Stimulated activated naive B cell treated with anti-CD40 and anti-IgM and Interleukin-4, amounts not matched to agents 10 μg/mL and 1 μg/mL and 100 μg/mL, for 72 hours (primary cell): Measurements from ENCODE around the gene SUGCT.

Source experiments
- ATAC-seq, 2 donors: fragments of 150-1000 bp; cut with Tn5 transposase; replicated peaks; 2 replicates each; pipeline ENCODE4 v1.10.0; 2021; ENCODE audit warnings: moderate library complexity in 1 of 2
- DNase-seq: peaks from one replicate; pipeline ENCODE4 v3.0.0; 2021
- H3K27ac Mint-ChIP-seq: one replicate; pipeline ENCODE4 v1.8.0; 2022; ENCODE audit warnings: mild to moderate bottlenecking, mixed read lengths
- H3K27me3 Mint-ChIP-seq, 2 donors: one replicate each; pipeline ENCODE4 v1.8.0; 2022; ENCODE audit warnings: mixed read lengths in 2 of 2
- H3K36me3 Mint-ChIP-seq, 2 donors: one replicate each; pipeline ENCODE4 v1.8.0; 2022; ENCODE audit warnings: mixed read lengths in 2 of 2, mild to moderate bottlenecking in 1 of 2
- H3K4me1 Mint-ChIP-seq, 2 donors: one replicate each; pipeline ENCODE4 v1.8.0; 2022; ENCODE audit warnings: mixed read lengths in 2 of 2, mild to moderate bottlenecking in 1 of 2
- H3K4me3 Mint-ChIP-seq, 2 donors: one replicate each; pipeline ENCODE4 v1.8.0; 2022; ENCODE audit warnings: mild to moderate bottlenecking in 2 of 2, mixed read lengths in 2 of 2, moderate library complexity in 1 of 2
- H3K9me3 Mint-ChIP-seq, 2 donors: one replicate each; pipeline ENCODE4 v1.8.0; 2022; ENCODE audit warnings: mixed read lengths in 2 of 2, mild to moderate bottlenecking in 1 of 2

Gene SUGCT

DNA sequence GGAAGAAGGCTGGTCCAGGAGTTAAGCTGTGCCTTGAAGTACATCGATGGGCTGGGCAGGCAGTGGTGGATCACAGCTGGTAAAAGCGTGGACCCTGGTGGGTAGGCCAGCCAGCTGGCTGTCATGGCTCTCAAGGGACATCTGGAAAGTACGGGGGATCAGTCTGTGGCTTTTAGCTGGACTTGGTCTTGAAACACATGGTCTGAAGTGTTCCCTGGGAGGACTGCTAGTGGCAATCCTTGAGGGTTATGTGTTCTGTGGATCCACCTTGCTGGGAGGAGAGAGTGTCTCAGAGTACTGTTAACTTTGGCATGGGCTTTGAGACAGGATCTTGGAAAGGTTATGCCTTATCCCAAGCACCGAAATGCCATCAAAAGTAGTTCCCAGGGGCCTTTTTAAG lies 754.3 kb downstream of the SUGCT start:
- H3K4me3 Mint-ChIP-seq = no peak overlapping the region
- H3K9me3 Mint-ChIP-seq = peaks cover 13 to 16% of the 10 kb centered on the region in 2 donors
- H3K27ac Mint-ChIP-seq = no peak overlapping the region
- no peaks in the 10 kb centered on the region for H3K36me3 Mint-ChIP-seq
- DNase-seq (no peak), ATAC-seq (no peak)
- H3K27me3 Mint-ChIP-seq = no peaks in the 10 kb centered on the region
- H3K4me1 Mint-ChIP-seq = no peaks in the 10 kb centered on the region

DNA sequence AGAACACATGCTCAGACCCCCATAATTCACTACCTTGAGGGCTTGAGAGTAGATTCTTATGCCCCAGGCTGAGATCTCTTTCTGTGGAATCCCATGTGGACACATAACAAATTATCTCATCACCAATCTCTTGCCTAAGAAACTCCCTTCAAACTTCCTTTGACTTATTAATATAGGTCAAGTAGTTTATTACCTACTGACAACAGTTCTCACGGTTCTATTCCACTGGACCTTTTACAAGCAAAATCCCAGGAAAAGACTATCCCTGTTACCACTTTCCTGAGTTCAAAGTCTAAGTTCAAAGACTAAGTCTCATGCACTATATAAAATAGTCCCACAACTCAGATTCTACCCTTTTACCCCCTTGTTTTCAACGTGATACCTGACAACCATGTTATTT lies 754.7 kb downstream of the SUGCT start:
- no peak for ATAC-seq
- H3K36me3 Mint-ChIP-seq = no peaks in the 10 kb centered on the region
- H3K4me3 Mint-ChIP-seq = no peak overlapping the region
- DNase-seq = no peak
- H3K27me3 Mint-ChIP-seq = no peaks in the 10 kb centered on the region
- H3K27ac Mint-ChIP-seq = no peak overlapping the region
- H3K4me1 Mint-ChIP-seq = no peaks in the 10 kb centered on the region
- H3K9me3 Mint-ChIP-seq = peaks cover 13 to 18% of the 10 kb centered on the region in 2 donors

DNA sequence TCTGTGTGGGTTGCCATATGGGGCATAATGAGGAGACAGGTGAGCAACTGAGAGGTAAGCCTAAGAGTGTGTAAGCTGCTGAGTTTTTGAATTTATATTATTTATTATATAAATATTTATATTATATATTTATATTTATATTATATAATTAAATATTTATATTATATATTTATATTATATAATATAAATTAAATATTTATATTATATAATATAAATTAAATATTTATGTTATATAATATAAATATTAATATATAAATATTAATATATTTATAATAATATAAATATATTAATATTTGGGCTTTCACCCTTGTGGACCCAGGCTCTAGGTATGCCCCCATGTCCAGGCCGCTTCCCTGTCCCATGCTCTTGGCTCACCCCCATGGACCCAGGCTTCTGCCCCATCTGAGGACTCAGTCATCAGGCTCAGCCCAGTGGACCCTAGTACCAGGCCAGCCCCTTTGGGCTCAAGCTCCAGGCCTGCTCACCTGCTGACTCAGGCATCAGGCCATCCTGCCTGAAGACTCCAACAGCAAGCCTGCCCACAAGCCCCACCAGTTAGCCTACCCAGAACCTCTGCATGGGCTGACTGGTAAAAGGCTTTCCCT lies 755.4 kb downstream of the SUGCT start:
- Mint-ChIP-seq H3K9me3 (peaks cover 16 to 21% of the 10 kb centered on the region in 2 donors), H3K36me3 (peaks cover 0 to 2% of the 10 kb centered on the region in 2 donors), H3K4me3 (no peak overlapping the region), H3K27me3 (no peaks in the 10 kb centered on the region), H3K27ac (no peak overlapping the region), H3K4me1 (no peaks in the 10 kb centered on the region)
- no peak for DNase-seq
- ATAC-seq = no peak

DNA sequence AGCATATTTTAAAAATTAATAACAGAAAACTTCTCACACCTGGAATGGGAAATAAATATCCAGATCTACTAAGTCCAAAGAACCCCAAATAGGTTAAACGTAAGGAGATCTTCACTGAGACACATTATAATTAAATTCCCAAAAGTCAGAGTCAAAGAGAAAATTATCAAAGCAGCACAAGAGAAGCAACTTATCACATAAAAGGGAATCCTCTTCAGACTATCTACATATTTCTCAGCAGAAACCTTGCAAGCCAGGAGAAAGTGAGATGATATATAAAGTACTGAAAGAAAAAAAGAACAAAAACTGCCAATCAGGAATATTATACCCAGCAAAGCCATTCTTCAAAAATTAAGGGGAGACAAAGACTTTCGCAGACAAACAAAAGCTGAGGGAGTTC lies 756.4 kb downstream of the SUGCT start:
- Mint-ChIP-seq H3K9me3 (peaks cover 16 to 22% of the 10 kb centered on the region in 2 donors), H3K36me3 (peaks cover 0 to 2% of the 10 kb centered on the region in 2 donors), H3K27me3 (no peaks in the 10 kb centered on the region), H3K4me3 (no peak overlapping the region), H3K4me1 (no peaks in the 10 kb centered on the region), H3K27ac (no peak overlapping the region)
- no peak for ATAC-seq
- DNase-seq = no peak

DNA sequence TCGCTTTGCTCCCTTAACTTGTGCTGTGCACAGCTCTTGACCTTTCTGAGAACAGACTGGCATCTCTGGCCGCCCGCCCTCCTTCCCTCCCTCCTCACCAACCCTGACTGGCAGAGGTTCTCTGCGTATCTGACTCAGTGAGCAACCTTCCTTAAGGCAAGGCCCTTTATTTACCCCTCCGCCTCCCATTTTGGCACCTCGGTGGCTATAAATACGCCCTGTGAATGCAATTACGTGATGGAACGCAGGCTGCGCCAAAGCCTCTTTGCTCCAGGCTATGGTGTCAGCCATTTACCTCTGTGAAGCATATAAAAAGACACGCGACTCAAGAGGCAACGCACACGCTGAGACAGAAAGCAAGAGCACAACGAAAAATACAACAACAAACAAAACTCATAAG lies 764.3 kb downstream of the SUGCT start:
- no peak for ATAC-seq
- H3K4me3 Mint-ChIP-seq = no peak overlapping the region
- no peak for DNase-seq

DNA sequence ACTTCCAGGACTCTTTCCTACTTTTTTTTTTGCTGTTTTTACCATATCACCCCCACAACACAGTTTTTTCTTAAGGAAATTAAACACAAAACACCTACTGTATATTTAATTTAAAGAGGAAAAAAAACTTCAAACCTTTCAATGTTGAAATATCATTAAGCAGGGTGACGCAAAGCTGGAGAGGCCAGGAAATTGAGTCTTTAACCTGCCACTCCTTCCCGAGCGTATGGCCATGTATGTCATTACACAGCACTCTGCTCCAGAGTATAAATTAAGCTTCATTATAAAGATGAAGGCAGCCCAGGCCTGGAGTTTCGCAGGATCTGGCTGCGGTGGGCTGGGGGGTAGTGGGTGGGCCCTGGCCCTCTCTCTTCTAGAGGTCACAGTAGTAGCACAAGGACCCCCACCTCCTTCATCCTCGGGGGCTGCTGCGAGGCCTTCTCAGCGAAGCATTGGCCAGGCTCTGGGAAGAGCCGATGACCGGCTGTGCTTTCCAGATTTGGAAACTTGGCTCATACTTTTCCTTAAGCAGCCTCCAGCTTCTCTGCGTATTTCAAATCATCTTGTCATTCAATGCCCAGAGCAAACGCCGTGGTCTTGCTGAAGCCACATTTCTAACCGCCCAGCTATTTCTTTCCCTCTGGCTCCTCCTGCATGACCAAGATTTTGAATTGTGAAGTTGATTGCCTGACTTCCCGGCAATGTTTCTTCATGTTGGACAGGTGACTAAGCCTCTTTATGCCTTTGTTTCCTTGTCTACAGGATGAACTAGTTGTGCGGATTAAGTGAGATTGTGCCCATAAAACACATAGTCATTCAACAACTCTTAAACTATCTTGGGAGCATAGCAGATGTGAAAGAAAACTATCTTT lies 765.1 kb downstream of the SUGCT start:
- ATAC-seq (no peak), DNase-seq (no peak)
- Mint-ChIP-seq H3K9me3 (peaks cover 14% of the 10 kb centered on the region in 2 donors), H3K36me3 (peaks cover 0 to 2% of the 10 kb centered on the region in 2 donors), H3K4me3 (no peak overlapping the region), H3K27me3 (no peaks in the 10 kb centered on the region), H3K27ac (no peak overlapping the region), H3K4me1 (no peaks in the 10 kb centered on the region)

More for the DNA sequence above, 764.3 kb downstream of the SUGCT start:
- H3K27me3 Mint-ChIP-seq = no peaks in the 10 kb centered on the region
- H3K4me1 Mint-ChIP-seq = no peaks in the 10 kb centered on the region
- H3K36me3 Mint-ChIP-seq = peaks cover 0 to 2% of the 10 kb centered on the region in 2 donors
- H3K9me3 Mint-ChIP-seq = peaks cover 15 to 17% of the 10 kb centered on the region in 2 donors
- H3K27ac Mint-ChIP-seq = no peak overlapping the region

DNA sequence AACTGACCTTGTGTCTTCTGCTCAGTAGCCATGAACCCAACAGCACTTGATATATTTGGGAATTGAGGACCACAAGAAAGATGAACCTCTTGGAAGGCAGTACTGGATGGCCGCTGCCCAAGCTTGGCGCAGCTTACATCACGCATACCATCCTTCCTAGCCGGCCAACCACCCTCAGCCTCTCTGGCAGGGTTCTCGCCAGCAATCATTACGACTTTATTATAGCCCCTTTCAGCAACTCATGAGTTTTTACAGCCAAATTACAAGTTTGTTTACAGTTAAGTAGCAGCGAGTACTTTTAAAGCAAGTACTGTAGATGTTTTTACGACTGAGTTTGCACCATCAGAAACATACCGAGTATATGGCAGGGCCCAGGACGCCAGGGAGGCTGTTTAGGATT lies 769.1 kb downstream of the SUGCT start:
- ATAC-seq = no peak

DNA sequence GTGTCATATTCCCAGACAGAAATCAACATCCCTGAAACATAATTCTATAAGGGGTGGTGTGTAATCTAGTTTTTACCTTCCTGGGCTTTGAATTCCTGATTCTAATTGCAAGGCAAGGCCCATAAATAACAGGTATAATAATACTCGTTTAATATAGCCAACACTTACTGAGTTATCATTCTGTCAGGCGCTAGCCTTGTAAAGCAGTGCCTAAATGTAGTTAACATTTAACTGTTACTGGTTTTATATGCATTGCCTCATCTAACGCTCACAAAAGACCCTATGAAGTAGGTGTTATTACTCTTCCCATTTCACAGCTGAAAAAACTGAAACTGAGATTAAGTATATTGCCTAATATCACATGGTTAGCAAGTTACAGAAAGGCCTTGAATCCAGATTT lies 772.5 kb downstream of the SUGCT start:
- DNase-seq (no peak), ATAC-seq (no peak)
- Mint-ChIP-seq H3K9me3 (no peaks in the 10 kb centered on the region), H3K36me3 (no peaks in the 10 kb centered on the region), H3K27me3 (no peaks in the 10 kb centered on the region), H3K27ac (no peak overlapping the region), H3K4me1 (no peaks in the 10 kb centered on the region), H3K4me3 (no peak overlapping the region)

More for the DNA sequence above, 769.1 kb downstream of the SUGCT start:
- H3K27ac Mint-ChIP-seq = no peak overlapping the region
- H3K27me3 Mint-ChIP-seq = no peaks in the 10 kb centered on the region
- H3K36me3 Mint-ChIP-seq = no peaks in the 10 kb centered on the region
- no peak overlapping the region for H3K4me3 Mint-ChIP-seq
- H3K4me1 Mint-ChIP-seq = no peaks in the 10 kb centered on the region
- peaks cover 0 to 1% of the 10 kb centered on the region in 2 donors for H3K9me3 Mint-ChIP-seq
- no peak for DNase-seq

DNA sequence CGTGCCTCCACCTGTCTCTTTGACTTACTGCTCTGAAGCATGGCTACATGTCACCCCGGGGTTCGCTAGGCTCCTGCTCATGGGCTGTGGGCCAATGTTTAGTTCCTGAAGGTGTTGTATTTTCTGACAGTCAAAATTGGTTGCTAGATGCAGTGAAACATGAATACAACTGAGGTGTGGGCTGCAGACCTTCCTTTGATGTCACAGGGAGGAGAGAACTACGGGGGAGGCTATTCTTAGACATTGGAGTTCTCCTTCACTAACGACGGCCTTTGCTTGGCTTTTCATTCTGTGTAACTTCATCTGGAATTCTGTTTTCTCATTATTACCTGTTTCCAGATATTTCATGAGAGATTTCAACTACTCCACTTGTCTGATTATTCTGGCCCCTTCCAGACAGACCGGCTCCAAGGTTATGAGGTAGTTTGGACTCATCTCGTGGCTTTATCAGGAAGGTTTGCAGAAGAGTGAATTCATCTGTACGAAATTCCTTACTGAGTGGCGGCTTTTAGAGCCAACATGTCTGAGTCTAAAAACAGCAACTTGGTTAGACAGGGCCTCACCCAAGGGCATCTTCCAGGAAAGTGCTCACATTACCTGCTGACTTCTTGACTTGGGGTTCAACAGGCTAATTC lies 774.7 kb downstream of the SUGCT start:
- Mint-ChIP-seq H3K4me1 (no peaks in the 10 kb centered on the region), H3K36me3 (no peaks in the 10 kb centered on the region), H3K9me3 (no peaks in the 10 kb centered on the region), H3K27ac (no peak overlapping the region), H3K27me3 (no peaks in the 10 kb centered on the region), H3K4me3 (no peak overlapping the region)
- DNase-seq (no peak), ATAC-seq (no peak)
